Activated CD4-positive, CD25-positive, alpha-beta regulatory T cell treated with anti-CD3 and anti-CD28 coated beads, Interleukin-2, amount 50 U/mL, for 16 hours (primary cell): ENCODE measurements around the gene STEAP1B.

ENCODE experiments used
- DNase-seq: peaks from one replicate; pipeline ENCODE4 v3.0.0-alpha.2; 2020; ENCODE audit warnings: low read depth, low spot score

STEAP1B gene

GRCh38 chr7:22373388-22373787 lies 126.6 kb downstream of the STEAP1B start:
- DNase-seq, result no peak

GRCh38 chr7:22372863-22373262 lies 127.1 kb downstream of the STEAP1B start:
- DNase-seq, result no peak

DNA sequence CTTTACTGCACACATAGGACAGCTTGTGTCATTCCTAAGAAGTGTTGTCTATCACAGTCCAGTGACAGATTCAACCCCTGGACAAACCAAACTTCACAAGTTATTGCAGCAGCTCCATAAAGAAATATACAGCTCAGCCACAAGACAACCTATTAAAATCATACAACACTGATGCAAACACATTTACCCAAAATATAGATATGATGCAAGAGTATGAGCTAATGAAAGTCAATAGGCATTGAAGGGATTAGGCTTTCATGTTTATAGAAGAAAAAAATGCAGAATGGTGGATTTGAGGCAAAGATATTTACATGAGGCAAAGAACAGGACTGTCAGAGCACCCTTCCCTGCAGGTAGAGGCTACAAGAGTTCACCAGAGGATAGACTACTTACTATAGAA lies 128.1 kb downstream of the STEAP1B start:
- DNase-seq, result no peak
